ENCODE data around the gene CRISPLD2. TPM values are rescaled to one million over a fixed set of nuclear protein-coding genes. Genes with fewer than 3 reads are reported as not detected.

CRISPLD2 gene
- total RNA-seq, 1 experiment from 2014 or later: 9.4 TPM

DNA sequence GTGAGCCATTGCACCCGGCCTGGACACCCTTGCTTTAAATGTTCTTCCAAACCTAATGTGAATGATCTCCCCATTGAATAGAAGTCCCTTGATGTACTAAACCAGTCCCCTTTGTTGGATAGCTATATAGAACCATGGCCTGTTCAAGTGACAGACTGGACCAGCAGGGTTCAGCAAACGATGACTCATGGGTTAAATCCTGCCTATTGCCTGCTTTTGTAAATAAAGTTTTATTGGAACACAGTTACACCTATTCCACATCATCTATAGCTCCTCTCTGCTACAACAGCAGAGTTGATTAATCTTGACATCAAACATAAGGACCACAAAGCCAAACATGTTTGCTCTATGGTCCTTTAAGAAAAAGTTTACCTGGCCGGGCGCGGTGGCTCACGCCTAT, 56.1 kb downstream of the CRISPLD2 start (continued):
- TF ChIP-seq ATF1 (CRISPR knock-in tag; IDR thresholded peaks at IDR 0.05) (no peak), ZNF219 (CRISPR knock-in tag; IDR thresholded peaks at IDR 0.05; ENCODE audit: borderline replicate concordance) (no peak), KAT7 (CRISPR knock-in tag; IDR thresholded peaks at IDR 0.05; ENCODE audit: borderline replicate concordance) (no peak)
- TF ChIP-seq, protein P1, sequence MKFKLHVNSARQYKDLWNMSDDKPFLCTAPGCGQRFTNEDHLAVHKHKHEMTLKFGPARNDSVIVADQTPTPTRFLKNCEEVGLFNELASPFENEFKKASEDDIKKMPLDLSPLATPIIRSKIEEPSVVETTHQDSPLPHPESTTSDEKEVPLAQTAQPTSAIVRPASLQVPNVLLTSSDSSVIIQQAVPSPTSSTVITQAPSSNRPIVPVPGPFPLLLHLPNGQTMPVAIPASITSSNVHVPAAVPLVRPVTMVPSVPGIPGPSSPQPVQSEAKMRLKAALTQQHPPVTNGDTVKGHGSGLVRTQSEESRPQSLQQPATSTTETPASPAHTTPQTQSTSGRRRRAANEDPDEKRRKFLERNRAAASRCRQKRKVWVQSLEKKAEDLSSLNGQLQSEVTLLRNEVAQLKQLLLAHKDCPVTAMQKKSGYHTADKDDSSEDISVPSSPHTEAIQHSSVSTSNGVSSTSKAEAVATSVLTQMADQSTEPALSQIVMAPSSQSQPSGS (CRISPR knock-in tag; IDR thresholded peaks at IDR 0.05; ENCODE audit: borderline replicate concordance, low read depth): no peak
- TF ChIP-seq, protein P2, sequence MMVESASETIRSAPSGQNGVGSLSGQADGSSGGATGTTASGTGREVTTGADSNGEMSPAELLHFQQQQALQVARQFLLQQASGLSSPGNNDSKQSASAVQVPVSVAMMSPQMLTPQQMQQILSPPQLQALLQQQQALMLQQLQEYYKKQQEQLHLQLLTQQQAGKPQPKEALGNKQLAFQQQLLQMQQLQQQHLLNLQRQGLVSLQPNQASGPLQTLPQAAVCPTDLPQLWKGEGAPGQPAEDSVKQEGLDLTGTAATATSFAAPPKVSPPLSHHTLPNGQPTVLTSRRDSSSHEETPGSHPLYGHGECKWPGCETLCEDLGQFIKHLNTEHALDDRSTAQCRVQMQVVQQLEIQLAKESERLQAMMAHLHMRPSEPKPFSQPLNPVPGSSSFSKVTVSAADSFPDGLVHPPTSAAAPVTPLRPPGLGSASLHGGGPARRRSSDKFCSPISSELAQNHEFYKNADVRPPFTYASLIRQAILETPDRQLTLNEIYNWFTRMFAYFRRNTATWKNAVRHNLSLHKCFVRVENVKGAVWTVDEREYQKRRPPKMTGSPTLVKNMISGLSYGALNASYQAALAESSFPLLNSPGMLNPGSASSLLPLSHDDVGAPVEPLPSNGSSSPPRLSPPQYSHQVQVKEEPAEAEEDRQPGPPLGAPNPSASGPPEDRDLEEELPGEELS (CRISPR knock-in tag; IDR thresholded peaks at IDR 0.05): no peak
- TF ChIP-seq, protein P3, sequence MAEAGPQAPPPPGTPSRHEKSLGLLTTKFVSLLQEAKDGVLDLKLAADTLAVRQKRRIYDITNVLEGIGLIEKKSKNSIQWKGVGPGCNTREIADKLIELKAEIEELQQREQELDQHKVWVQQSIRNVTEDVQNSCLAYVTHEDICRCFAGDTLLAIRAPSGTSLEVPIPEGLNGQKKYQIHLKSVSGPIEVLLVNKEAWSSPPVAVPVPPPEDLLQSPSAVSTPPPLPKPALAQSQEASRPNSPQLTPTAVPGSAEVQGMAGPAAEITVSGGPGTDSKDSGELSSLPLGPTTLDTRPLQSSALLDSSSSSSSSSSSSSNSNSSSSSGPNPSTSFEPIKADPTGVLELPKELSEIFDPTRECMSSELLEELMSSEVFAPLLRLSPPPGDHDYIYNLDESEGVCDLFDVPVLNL (CRISPR knock-in tag; IDR thresholded peaks at IDR 0.05; ENCODE audit: borderline replicate concordance, low read depth): no peak
- TF ChIP-seq, protein P4, sequence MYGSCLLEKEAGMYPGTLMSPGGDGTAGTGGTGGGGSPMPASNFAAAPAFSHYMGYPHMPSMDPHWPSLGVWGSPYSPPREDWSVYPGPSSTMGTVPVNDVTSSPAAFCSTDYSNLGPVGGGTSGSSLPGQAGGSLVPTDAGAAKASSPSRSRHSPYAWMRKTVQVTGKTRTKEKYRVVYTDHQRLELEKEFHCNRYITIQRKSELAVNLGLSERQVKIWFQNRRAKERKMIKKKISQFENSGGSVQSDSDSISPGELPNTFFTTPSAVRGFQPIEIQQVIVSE (CRISPR knock-in tag; IDR thresholded peaks at IDR 0.05; ENCODE audit: borderline replicate concordance): no peak
- TF ChIP-seq, protein P5, sequence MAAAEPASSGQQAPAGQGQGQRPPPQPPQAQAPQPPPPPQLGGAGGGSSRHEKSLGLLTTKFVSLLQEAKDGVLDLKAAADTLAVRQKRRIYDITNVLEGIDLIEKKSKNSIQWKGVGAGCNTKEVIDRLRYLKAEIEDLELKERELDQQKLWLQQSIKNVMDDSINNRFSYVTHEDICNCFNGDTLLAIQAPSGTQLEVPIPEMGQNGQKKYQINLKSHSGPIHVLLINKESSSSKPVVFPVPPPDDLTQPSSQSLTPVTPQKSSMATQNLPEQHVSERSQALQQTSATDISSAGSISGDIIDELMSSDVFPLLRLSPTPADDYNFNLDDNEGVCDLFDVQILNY (CRISPR knock-in tag; IDR thresholded peaks at IDR 0.05): no peak

DNA sequence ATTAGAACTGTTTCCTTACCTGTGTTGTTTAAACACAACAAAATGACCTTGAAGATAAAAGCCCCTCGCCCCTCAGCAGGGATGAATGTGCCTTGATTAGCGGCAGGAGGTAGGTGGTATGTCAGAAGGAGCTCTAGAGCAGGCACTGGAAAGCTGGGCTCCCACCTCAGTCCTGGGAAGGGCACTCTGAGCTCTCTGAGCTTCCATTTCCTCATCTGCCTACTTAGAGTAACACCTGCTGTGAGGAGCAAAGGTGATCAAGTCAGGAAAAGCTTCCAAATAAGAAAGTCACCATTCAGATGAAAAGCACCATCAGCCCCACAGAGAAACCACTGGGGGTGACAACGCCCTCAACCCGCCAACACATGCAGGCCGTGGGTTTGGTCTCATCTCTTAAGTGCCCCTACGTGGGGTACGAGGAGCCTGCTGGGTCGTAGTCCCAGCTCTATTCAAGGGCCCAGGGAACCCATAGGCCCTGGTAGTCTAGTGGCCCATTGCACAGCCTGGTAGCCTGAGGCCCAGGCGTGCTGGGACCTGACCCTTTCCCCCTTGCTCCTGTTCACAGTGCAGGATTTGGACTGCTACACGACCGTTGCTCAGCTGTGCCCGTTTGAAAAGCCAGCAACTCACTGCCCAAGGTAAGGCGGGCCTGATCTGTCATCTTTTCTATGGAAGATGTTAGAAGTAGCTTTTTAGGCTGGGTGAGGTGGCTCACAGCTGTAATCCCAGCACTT, 57.3 kb downstream of the CRISPLD2 start:
- H3K9me3 Mint-ChIP-seq: peaks cover 4% of the 10 kb centered on the region
- POLR2A ChIA-PET: interaction anchor here (1.1 kb wide), 1 partner anchor 9 kb away, joined by 3 read pairs; no protein-coding TSS in a partner anchor
- H3K27ac Mint-ChIP-seq: peak overlapping the region; percentile 79
- peaks cover 2% of the 10 kb centered on the region; the same call in 1 of the 2 replicates for H3K27me3 Mint-ChIP-seq (ENCODE audit: low read depth)
- TF ChIP-seq FOXK1 (CRISPR knock-in tag; IDR thresholded peaks at IDR 0.05) (no peak), ZNF423 (CRISPR knock-in tag; IDR thresholded peaks at IDR 0.05) (0 out of 2 replicates have a peak, but pooled peaks have one; percentile 5)
- peaks cover 13% of the 10 kb centered on the region for H3K4me1 Mint-ChIP-seq
- ATAC-seq: peak; percentile 78
- no peak for DNase-seq (ENCODE audit: low spot score)
- CTCF ChIA-PET: interaction anchor here (0.6 to 1.6 kb wide), 7 partner anchors 8 to 1188 kb away, joined by 3 to 6 read pairs (median 3); no protein-coding TSS in a partner anchor
- no peak overlapping the region for H3K4me3 Mint-ChIP-seq
- peaks cover 11% of the 10 kb centered on the region for H3K36me3 Mint-ChIP-seq

DNA sequence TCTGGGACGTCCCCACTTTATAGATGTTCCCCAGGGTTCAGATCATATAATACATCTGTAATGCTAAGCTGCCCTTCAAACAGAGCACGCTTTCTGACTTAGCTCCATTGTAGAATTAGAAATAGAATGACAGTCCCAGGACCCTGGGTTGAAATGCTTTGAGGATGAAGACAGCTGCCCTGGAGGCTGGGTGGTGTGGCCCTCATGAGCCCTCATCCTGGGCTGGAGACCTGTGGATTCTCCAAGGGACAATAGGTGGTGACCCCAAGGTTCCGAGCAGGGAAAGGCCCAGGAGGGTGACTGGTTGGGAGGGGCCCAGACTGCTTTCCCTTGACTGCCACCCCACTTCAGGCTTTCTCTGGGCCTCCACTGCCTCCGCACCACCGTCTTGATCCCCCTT, 59.0 kb downstream of the CRISPLD2 start:
- Mint-ChIP-seq H3K27ac (no peak overlapping the region), H3K4me3 (no peak overlapping the region), H3K36me3 (peaks cover 11% of the 10 kb centered on the region), H3K9me3 (peaks cover 4% of the 10 kb centered on the region), H3K27me3 (ENCODE audit: low read depth) (peaks cover 2% of the 10 kb centered on the region; the same call in 1 of the 2 replicates), H3K4me1 (peaks cover 24% of the 10 kb centered on the region)
- POLR2A ChIA-PET: no interaction called here
- ATAC-seq (no peak), DNase-seq (ENCODE audit: low spot score) (no peak)
- TF ChIP-seq ZNF219 (CRISPR knock-in tag; IDR thresholded peaks at IDR 0.05; ENCODE audit: borderline replicate concordance) (no peak), SP1 (CRISPR knock-in tag; conservative IDR thresholded peaks at IDR 0.05) (no peak), JUN (CRISPR knock-in tag; IDR thresholded peaks at IDR 0.05) (no peak), ZNF317 (CRISPR knock-in tag; IDR thresholded peaks at IDR 0.05; ENCODE audit: borderline replicate concordance, low read depth) (no peak), MXD4 (CRISPR knock-in tag; IDR thresholded peaks at IDR 0.05; ENCODE audit: borderline replicate concordance) (no peak)
- TF ChIP-seq, protein P6, sequence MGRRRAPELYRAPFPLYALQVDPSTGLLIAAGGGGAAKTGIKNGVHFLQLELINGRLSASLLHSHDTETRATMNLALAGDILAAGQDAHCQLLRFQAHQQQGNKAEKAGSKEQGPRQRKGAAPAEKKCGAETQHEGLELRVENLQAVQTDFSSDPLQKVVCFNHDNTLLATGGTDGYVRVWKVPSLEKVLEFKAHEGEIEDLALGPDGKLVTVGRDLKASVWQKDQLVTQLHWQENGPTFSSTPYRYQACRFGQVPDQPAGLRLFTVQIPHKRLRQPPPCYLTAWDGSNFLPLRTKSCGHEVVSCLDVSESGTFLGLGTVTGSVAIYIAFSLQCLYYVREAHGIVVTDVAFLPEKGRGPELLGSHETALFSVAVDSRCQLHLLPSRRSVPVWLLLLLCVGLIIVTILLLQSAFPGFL (CRISPR knock-in tag; IDR thresholded peaks at IDR 0.05; ENCODE audit: borderline replicate concordance): no peak
- CTCF ChIA-PET: no interaction called here

All from WTC11 (cell line).